GM12874 (cell line): ENCODE results near the gene BCL2.

ENCODE experiments used
- CTCF ChIP-seq: IDR thresholded peaks from 2 replicates; pipeline ENCODE4 v1.5.1; 2011; ENCODE audit warnings: low read depth, mild to moderate bottlenecking, control low read depth, low read length, moderate library complexity; ENCODE audit not compliant: insufficient read depth

The BCL2 gene

GRCh38 chr18:63106727-63107126 lies 212.8 kb downstream of the BCL2 start:
- no peak for TF ChIP-seq CTCF

DNA sequence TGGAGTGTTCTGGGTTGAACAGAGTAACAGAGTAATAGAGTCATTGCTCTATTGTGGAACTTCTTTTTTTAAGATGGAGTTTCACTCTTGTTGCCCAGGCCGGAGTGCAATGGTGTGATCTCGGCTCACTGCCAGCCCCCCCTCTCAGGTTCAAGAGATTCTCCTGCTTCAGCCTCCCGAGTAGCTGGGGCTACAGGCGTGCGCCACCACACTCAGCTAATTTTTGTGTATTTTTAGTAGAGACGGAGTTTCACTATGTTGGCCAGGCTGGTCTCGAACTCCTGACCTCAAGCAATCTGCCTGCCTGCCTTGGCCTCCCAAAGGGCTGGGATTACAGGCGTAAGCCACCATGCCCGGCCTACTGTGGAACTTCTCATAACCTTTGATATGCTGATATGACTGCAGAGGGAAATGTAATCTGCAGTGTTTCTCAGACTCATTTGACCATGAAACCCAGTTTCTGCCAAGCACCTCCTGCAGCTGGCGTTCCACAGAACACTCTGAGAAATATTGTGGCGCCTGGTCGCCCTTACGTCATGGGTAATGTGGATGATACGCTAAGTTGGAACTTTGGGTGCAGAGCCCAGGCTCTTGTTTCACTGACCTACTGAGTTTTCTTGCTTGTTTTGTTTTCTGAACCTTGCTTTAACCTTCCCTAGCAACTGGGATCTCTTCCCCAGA lies 213.8 kb downstream of the BCL2 start:
- no peak for TF ChIP-seq CTCF

GRCh38 chr18:63104868-63105267 lies 214.7 kb downstream of the BCL2 start:
- no peak for TF ChIP-seq CTCF

DNA sequence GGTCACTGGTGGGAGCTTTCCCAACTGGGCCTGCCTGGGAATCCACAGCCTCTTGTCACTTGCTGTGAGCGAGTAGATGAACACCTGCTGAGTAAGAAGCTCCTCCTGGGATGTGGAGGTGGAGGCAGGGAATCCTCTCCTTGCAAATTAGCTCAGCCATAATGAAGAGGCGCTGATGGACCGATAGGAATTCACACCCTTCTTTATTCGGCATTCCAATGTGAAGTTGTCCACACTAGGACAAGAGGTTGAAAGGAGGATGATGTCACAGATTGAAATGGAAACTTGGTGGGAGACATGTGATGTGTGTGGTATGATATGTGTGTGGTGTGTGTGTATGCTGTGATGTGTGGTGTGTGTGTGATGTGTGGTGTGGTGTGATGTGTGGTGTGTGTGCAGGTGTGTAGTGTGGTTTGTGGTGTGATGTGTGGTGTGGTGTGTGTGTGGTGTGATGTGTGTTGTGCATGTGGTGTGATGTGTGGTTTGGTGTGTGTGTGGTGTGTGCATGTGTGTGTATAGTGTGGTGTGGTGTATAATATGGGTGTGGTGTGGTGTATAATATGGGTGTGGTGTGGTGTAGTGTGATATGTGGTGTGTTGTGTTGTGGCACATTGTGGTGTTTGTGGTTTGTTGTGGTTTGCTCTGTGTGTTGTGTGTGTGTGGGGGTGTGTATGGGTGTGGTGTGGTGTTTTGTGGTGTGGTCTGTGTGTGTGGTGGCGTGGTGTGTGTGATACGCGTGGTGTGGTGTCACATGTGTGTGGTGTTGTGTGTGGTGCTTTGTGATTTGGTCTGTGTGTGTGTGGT lies 216.4 kb downstream of the BCL2 start:
- TF ChIP-seq CTCF, result no peak

DNA sequence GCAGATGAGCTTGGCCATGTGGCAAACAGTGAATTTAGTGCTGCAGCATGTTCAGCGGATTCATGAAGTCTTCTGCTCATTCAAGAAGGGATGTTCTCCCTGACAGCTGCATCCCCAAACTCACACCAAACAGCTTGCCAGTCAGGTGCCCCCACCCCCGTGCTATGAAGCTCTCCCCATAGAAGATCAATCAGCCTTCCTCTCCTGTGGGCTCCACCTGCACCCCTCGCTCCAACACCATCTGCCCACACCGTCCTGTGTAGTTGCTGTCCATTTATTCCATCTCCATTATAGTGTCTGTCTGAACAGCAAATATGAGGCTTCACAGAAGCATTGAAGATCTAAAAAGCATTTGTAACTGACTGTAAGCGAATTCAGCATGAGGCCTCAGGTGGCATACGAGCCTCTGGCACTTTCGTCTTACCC lies 218.9 kb downstream of the BCL2 start:
- no peak for TF ChIP-seq CTCF

GRCh38 chr18:63099848-63100629 lies 219.5 kb downstream of the BCL2 start:
- TF ChIP-seq CTCF, result no peak
